GM23248 (cell line): ENCODE measurements around the gene DPP10. TPM values are rescaled to one million over a fixed set of nuclear protein-coding genes. Genes with fewer than 3 reads are reported as not detected.

Experiments
- DNase-seq: peaks from one replicate; pipeline ENCODE4 v3.0.0-alpha.2; 2015
- H2AFZ ChIP-seq: fragments of 200-600 bp; sonication (generic); 2 replicates; pipeline ENCODE4 v1.6.1; 2016; ENCODE audit warnings: antibody characterized with exemption
- H3F3A ChIP-seq: fragments of 200-600 bp; sonication (generic); 2 replicates; pipeline ENCODE4 v1.6.1; 2016; ENCODE audit warnings: mild to moderate bottlenecking, antibody characterized with exemption, mixed run types; ENCODE audit not compliant: insufficient read depth
- H3K27ac ChIP-seq: fragments of 200-600 bp; sonication (generic); 2 replicates; pipeline ENCODE4 v1.5.1; 2016; ENCODE audit warnings: mild to moderate bottlenecking
- H3K27me3 ChIP-seq: fragments of 200-600 bp; sonication (generic); replicated peaks from 2 replicates; pipeline ENCODE4 v1.6.1; 2016; ENCODE audit warnings: mild to moderate bottlenecking; ENCODE audit not compliant: insufficient read depth
- H3K36me3 ChIP-seq: fragments of 200-600 bp; sonication (generic); 2 replicates; pipeline ENCODE4 v1.6.1; 2016; ENCODE audit warnings: low read depth, mild to moderate bottlenecking
- H3K4me1 ChIP-seq: fragments of 200-600 bp; sonication (generic); 2 replicates; pipeline ENCODE4 v1.6.1; 2016; ENCODE audit warnings: mild to moderate bottlenecking; ENCODE audit not compliant: insufficient read depth
- H3K4me2 ChIP-seq: fragments of 200-600 bp; sonication (generic); one replicate; pipeline ENCODE4 v1.6.1; 2016; ENCODE audit warnings: mild to moderate bottlenecking; ENCODE audit not compliant: unreplicated experiment
- H3K4me3 ChIP-seq: fragments of 200-600 bp; sonication (generic); 2 replicates; pipeline ENCODE4 v1.5.1; 2016; ENCODE audit warnings: mild to moderate bottlenecking
- H3K79me2 ChIP-seq: fragments of 200-600 bp; sonication (generic); 2 replicates; pipeline ENCODE4 v1.6.1; 2016; ENCODE audit warnings: mild to moderate bottlenecking; ENCODE audit not compliant: insufficient read depth
- H3K9ac ChIP-seq: fragments of 200-600 bp; sonication (generic); 2 replicates; pipeline ENCODE4 v1.6.1; 2016; ENCODE audit warnings: mild to moderate bottlenecking
- H3K9me2 ChIP-seq: fragments of 200-600 bp; sonication (generic); 2 replicates; pipeline ENCODE4 v1.6.1; 2016; ENCODE audit warnings: mixed run types, mild to moderate bottlenecking, moderate library complexity; ENCODE audit not compliant: insufficient read depth
- H3K9me3 ChIP-seq: fragments of 200-600 bp; sonication (generic); one replicate; pipeline ENCODE4 v1.6.1; 2017; ENCODE audit warnings: low read depth
- H4K20me1 ChIP-seq: fragments of 200-600 bp; sonication (generic); 2 replicates; pipeline ENCODE4 v1.6.0; 2016; ENCODE audit not compliant: insufficient read depth
- EZH2 ChIP-seq: fragments of 200-600 bp; sonication (generic); IDR thresholded peaks from 2 replicates; pipeline ENCODE4 v1.6.1; 2018; ENCODE audit warnings: antibody characterized with exemption, mild to moderate bottlenecking; ENCODE audit not compliant: insufficient read depth, poor library complexity, severe bottlenecking
- EZH2phosphoT487 ChIP-seq: fragments of 200-600 bp; sonication (generic); IDR thresholded peaks from 2 replicates; pipeline ENCODE4 v1.6.1; 2018; ENCODE audit warnings: antibody characterized with exemption, moderate library complexity, mild to moderate bottlenecking, low read depth; ENCODE audit not compliant: insufficient read depth
- WGBS, 2 experiments: methylation state at CpG; one replicate each; pipeline ENCODE4 v1.1.6; 2015 to 2017; ENCODE audit warnings: low lambda C conversion rate in 2 of 2, low coverage in 1 of 2; ENCODE audit errors: missing lambda C conversion rate in 2 of 2; 5-methylcytosine and 5-hydroxymethylcytosine counted together
- in situ Hi-C: fragments of 300-500 bp; cut with MboI; formaldehyde crosslinking; loops from 2 replicates; pipeline ENCODE4 v1.15.0; 2020
- polyA plus RNA-seq: library from polyadenylated mRNA; unstranded; fragments of >200 nt; fragmentation: Nextera tagmentation; extraction: Ambion mirVana; gene quantifications from 2 replicates; pipeline ENCODE4 v1.2.1, GENCODE V29; 2016
- total RNA-seq: library from RNA; depleted of rRNA; stranded (reverse); fragments of >200 nt; shearing (Covaris generic); gene quantifications from 2 replicates; pipeline ENCODE4 v1.2.3, GENCODE V29; 2014

DPP10 gene
- total and polyA plus RNA-seq, 2 experiments from 2014 or later: not detected

- Histone ChIP-seq H3K27ac (no peak overlapping the region), H2AFZ (no peak overlapping the region), H3K4me1 (no peaks in the 10 kb centered on the region), H3K9me2 (no peaks in the 10 kb centered on the region), H3K79me2 (no peaks in the 10 kb centered on the region), H3K36me3 (no peaks in the 10 kb centered on the region), H3K9me3 (no peaks in the 10 kb centered on the region), H3K4me3 (no peak overlapping the region), H3K4me2 (no peak overlapping the region), H3F3A (no peaks in the 10 kb centered on the region), H3K9ac (no peak overlapping the region), H3K27me3 (no peaks in the 10 kb centered on the region), H4K20me1 (no peaks in the 10 kb centered on the region)
- TF ChIP-seq EZH2 (no peak), EZH2phosphoT487 (no peak)
- DNase-seq: no peak
- WGBS, 2 experiments: 10 to 18% methylated on average over 1 of the region's 1 CpG
- in situ Hi-C loops: no loop called here
Measured at GRCh38 chr2:114762376-114762775, 319.9 kb downstream of the DPP10 start.

- Histone ChIP-seq H4K20me1 (no peaks in the 10 kb centered on the region), H2AFZ (no peak overlapping the region), H3K4me2 (no peak overlapping the region), H3K9me2 (no peaks in the 10 kb centered on the region), H3K4me3 (no peak overlapping the region), H3K36me3 (no peaks in the 10 kb centered on the region), H3F3A (no peaks in the 10 kb centered on the region), H3K9me3 (no peaks in the 10 kb centered on the region), H3K9ac (no peak overlapping the region), H3K27ac (no peak overlapping the region), H3K4me1 (no peaks in the 10 kb centered on the region), H3K79me2 (no peaks in the 10 kb centered on the region), H3K27me3 (no peaks in the 10 kb centered on the region)
- TF ChIP-seq EZH2 (no peak), EZH2phosphoT487 (no peak)
- DNase-seq: no peak
- WGBS, 2 experiments: 4 to 5% methylated on average over 6 of the region's 6 CpGs
- in situ Hi-C loops: no loop called here
Measured at GRCh38 chr2:114762986-114763385, 320.5 kb downstream of the DPP10 start.

- H3K27me3 ChIP-seq: no peaks in the 10 kb centered on the region
- WGBS, 2 experiments: 18 to 20% methylated on average over 4 of the region's 4 CpGs
- in situ Hi-C loops: no loop called here
Measured at GRCh38 chr2:114769110-114769509, 326.7 kb downstream of the DPP10 start.

GRCh38 chr2:114769991-114770390 lies 327.6 kb downstream of the DPP10 start:
- 15% methylated on average over 2 of the region's 2 CpGs for WGBS, 2 experiments
- Histone ChIP-seq H3K9me3 (no peaks in the 10 kb centered on the region), H3K9ac (no peak overlapping the region), H3K4me3 (no peak overlapping the region), H3K79me2 (no peaks in the 10 kb centered on the region), H3K9me2 (no peaks in the 10 kb centered on the region), H3K27me3 (no peaks in the 10 kb centered on the region), H4K20me1 (no peaks in the 10 kb centered on the region), H3K27ac (no peak overlapping the region), H2AFZ (no peak overlapping the region), H3K36me3 (no peaks in the 10 kb centered on the region), H3K4me1 (no peaks in the 10 kb centered on the region), H3K4me2 (no peak overlapping the region), H3F3A (no peaks in the 10 kb centered on the region)
- in situ Hi-C loops: no loop called here
- no peak for DNase-seq
- TF ChIP-seq EZH2phosphoT487 (no peak), EZH2 (no peak)

More at GRCh38 chr2:114769110-114769509, 326.7 kb downstream of the DPP10 start:
- H3K79me2 ChIP-seq: no peaks in the 10 kb centered on the region
- no peaks in the 10 kb centered on the region for H3F3A ChIP-seq
- no peak overlapping the region for H3K4me2 ChIP-seq
- no peaks in the 10 kb centered on the region for H4K20me1 ChIP-seq
- no peaks in the 10 kb centered on the region for H3K9me2 ChIP-seq
- DNase-seq: no peak
- H3K4me3 ChIP-seq: no peak overlapping the region
- H3K36me3 ChIP-seq: no peaks in the 10 kb centered on the region
- TF ChIP-seq EZH2phosphoT487 (no peak), EZH2 (no peak)
- no peak overlapping the region for H2AFZ ChIP-seq
- no peaks in the 10 kb centered on the region for H3K9me3 ChIP-seq
- no peak overlapping the region for H3K9ac ChIP-seq
- H3K4me1 ChIP-seq: no peaks in the 10 kb centered on the region
- H3K27ac ChIP-seq: no peak overlapping the region

GRCh38 chr2:114784046-114784445 lies 341.6 kb downstream of the DPP10 start:
- Histone ChIP-seq H4K20me1 (no peaks in the 10 kb centered on the region), H2AFZ (no peak overlapping the region), H3F3A (no peaks in the 10 kb centered on the region), H3K9me2 (no peaks in the 10 kb centered on the region), H3K36me3 (no peaks in the 10 kb centered on the region), H3K4me2 (no peak overlapping the region), H3K9me3 (no peaks in the 10 kb centered on the region), H3K9ac (no peak overlapping the region), H3K4me1 (no peaks in the 10 kb centered on the region), H3K4me3 (no peak overlapping the region), H3K79me2 (no peaks in the 10 kb centered on the region), H3K27ac (no peak overlapping the region), H3K27me3 (no peaks in the 10 kb centered on the region)
- in situ Hi-C loops: no loop called here
- WGBS, 2 experiments: 0 to 3% methylated on average over 1 of the region's 1 CpG
- no peak for DNase-seq
- TF ChIP-seq EZH2phosphoT487 (no peak), EZH2 (no peak)
